Measurements from ENCODE around the gene RIOK1. TPM values are rescaled to one million over a fixed set of nuclear protein-coding genes. Genes with fewer than 3 reads are reported as not detected.
"Not testable (repeated sequence)": the region's sequence is repeated elsewhere in the genome, so short reads cannot be mapped to it uniquely, and the experiment has no call there.

Gene RIOK1
- total RNA-seq, 1 donor from 2014 or later = 25.6 TPM

GRCh38 chr6:7441048-7441775, 51.6 kb downstream of the RIOK1 start:
- no peak for DNase-seq (ENCODE audit: low spot score)

- no peak for DNase-seq (ENCODE audit: low spot score)
Measured at GRCh38 chr6:7442467-7442866, 52.9 kb downstream of the RIOK1 start.

- no peak for DNase-seq (ENCODE audit: low spot score)
Measured at GRCh38 chr6:7445101-7445500, 55.5 kb downstream of the RIOK1 start.

GRCh38 chr6:7445885-7446461, 56.4 kb downstream of the RIOK1 start:
- no peak for DNase-seq (ENCODE audit: low spot score)

- no peak for DNase-seq (ENCODE audit: low spot score)
Measured at GRCh38 chr6:7446619-7447325, 57.2 kb downstream of the RIOK1 start.

- DNase-seq (ENCODE audit: low spot score) = no peak
Measured at GRCh38 chr6:7448232-7448631, 58.6 kb downstream of the RIOK1 start.

- no peak for DNase-seq (ENCODE audit: low spot score)
Measured at GRCh38 chr6:7449018-7449417, 59.4 kb downstream of the RIOK1 start.

GRCh38 chr6:7451326-7451725, 61.7 kb downstream of the RIOK1 start:
- no peak for DNase-seq (ENCODE audit: low spot score)

GRCh38 chr6:7452898-7453297, 63.3 kb downstream of the RIOK1 start:
- DNase-seq (ENCODE audit: low spot score) = no peak

- no peak for DNase-seq (ENCODE audit: low spot score)
Measured at GRCh38 chr6:7454696-7455358, 65.2 kb downstream of the RIOK1 start.

GRCh38 chr6:7456302-7456701, 66.7 kb downstream of the RIOK1 start:
- DNase-seq (ENCODE audit: low spot score) = not testable (repeated sequence)

GRCh38 chr6:7461416-7461815, 71.8 kb downstream of the RIOK1 start:
- DNase-seq (ENCODE audit: low spot score) = no peak

GRCh38 chr6:7463785-7464184, 74.2 kb downstream of the RIOK1 start:
- DNase-seq (ENCODE audit: low spot score) = no peak

GRCh38 chr6:7467007-7467897, 77.6 kb downstream of the RIOK1 start:
- DNase-seq (ENCODE audit: low spot score) = no peak

Other genes starting within 250 kb of the RIOK1 start
- 116 TPM for gene SSR1, start 76.6 kb upstream of the RIOK1 start, total RNA-seq
- gene CAGE1, start 66 bp upstream of the RIOK1 start, total RNA-seq = not detected
- 67.6 TPM for gene DSP, start 151.9 kb downstream of the RIOK1 start, total RNA-seq
- 12.2 TPM for gene SNRNP48, start 200.4 kb downstream of the RIOK1 start, total RNA-seq